Measurements from ENCODE around the gene TUBA3C.
"Not testable (repeated sequence)": the region's sequence is repeated elsewhere in the genome, so short reads cannot be mapped to it uniquely, and the experiment has no call there.

TUBA3C gene

GRCh38 chr13:19182536-19182935 lies 912 bp upstream of the TUBA3C start:
- TF ChIP-seq ZFX (IDR thresholded peaks at IDR 0.05; ENCODE audit: borderline replicate concordance) (no peak), CTCF (IDR thresholded peaks at IDR 0.05) (no peak)
- no peak overlapping the region for H3K27ac ChIP-seq

GRCh38 chr13:19181021-19181620 lies 503 bp downstream of the TUBA3C start:
- H3K27ac ChIP-seq, result no peak overlapping the region
- TF ChIP-seq ZFX (IDR thresholded peaks at IDR 0.05; ENCODE audit: borderline replicate concordance), result no peak
- TF ChIP-seq CTCF (IDR thresholded peaks at IDR 0.05), result no peak

- no peak for TF ChIP-seq CTCF (IDR thresholded peaks at IDR 0.05)
- no peak for TF ChIP-seq ZFX (IDR thresholded peaks at IDR 0.05; ENCODE audit: borderline replicate concordance)
- H3K27ac ChIP-seq, result no peak overlapping the region
Measured at GRCh38 chr13:19179916-19180315, 1.7 kb downstream of the TUBA3C start.

- no peak for TF ChIP-seq ZFX (IDR thresholded peaks at IDR 0.05; ENCODE audit: borderline replicate concordance)
- no peak for TF ChIP-seq CTCF (IDR thresholded peaks at IDR 0.05)
- no peak overlapping the region for H3K27ac ChIP-seq
Measured at GRCh38 chr13:19178901-19179593, 2.6 kb downstream of the TUBA3C start.

GRCh38 chr13:19176981-19177776 lies 4.4 kb downstream of the TUBA3C start:
- not testable (repeated sequence) for H3K27ac ChIP-seq

- no peak for TF ChIP-seq ZFX (IDR thresholded peaks at IDR 0.05; ENCODE audit: borderline replicate concordance)
- no peak for TF ChIP-seq CTCF (IDR thresholded peaks at IDR 0.05)
Measured at GRCh38 chr13:19173752-19174151, 7.9 kb downstream of the TUBA3C start.

GRCh38 chr13:19172647-19173030 lies 9.0 kb downstream of the TUBA3C start:
- no peak overlapping the region for H3K27ac ChIP-seq
- no peak for TF ChIP-seq CTCF (IDR thresholded peaks at IDR 0.05)
- no peak for TF ChIP-seq ZFX (IDR thresholded peaks at IDR 0.05; ENCODE audit: borderline replicate concordance)

More at GRCh38 chr13:19173752-19174151, 7.9 kb downstream of the TUBA3C start:
- no peak overlapping the region for H3K27ac ChIP-seq
